Endothelial cell of umbilical vein (primary cell): ENCODE data around the gene MMS19. TPM values are rescaled to one million over a fixed set of nuclear protein-coding genes. Genes with fewer than 3 reads are reported as not detected.

ENCODE experiments used
- BruUV-seq: library from RNA; stranded (reverse); fragments of 400-500 nt; replicated peaks from 2 replicates; lab custom pipeline; 2021; lab: Mats Ljungman, UMichigan
- CTCF ChIA-PET: fragments of 300-600, 350-600 bp; sonication (Branson Sonifier 250); formaldehyde crosslinking; loops from one replicate; lab custom pipeline; 2021; ENCODE audit warnings: antibody characterized with exemption, inconsistent platforms; lab: Charles Lee
- POLR2A ChIA-PET: fragments of 300-600, 350-600 bp; sonication (Branson Sonifier 250); formaldehyde crosslinking; loops from one replicate; lab custom pipeline; 2021; ENCODE audit warnings: antibody characterized with exemption, inconsistent platforms; lab: Charles Lee
- DNase-seq: peaks from one replicate; pipeline ENCODE4 v3.0.0-alpha.2; 2011; ENCODE audit warnings: low read depth, low spot score
- FAIRE-seq: peaks from 2 replicates; lab custom pipeline; 2011; peaks lifted over from hg19 to GRCh38; lab: Jason Lieb, UNC
- H2AFZ ChIP-seq: 2 replicates; pipeline ENCODE4 v1.6.0; 2012; ENCODE audit warnings: low read depth, low read length, control low read depth, inconsistent platforms
- H3K27ac ChIP-seq: 2 replicates; pipeline ENCODE4 v1.5.1; 2011; ENCODE audit warnings: low read depth, mild to moderate bottlenecking, control low read depth, low read length, moderate library complexity; ENCODE audit not compliant: insufficient read depth
- H3K27me3 ChIP-seq, 2 experiments: 2 replicates each; pipeline versions ENCODE4 v1.6.0 to v1.6.1; 2011; ENCODE audit warnings: low read length in 2 of 2, mixed read lengths in 1 of 2; ENCODE audit not compliant: control insufficient read depth in 2 of 2, insufficient read depth in 2 of 2
- H3K36me3 ChIP-seq, 2 experiments: 2 replicates in 1 of 2; 3 replicates in 1 of 2; pipeline ENCODE4 v1.5.1; 2011; ENCODE audit warnings: low read length in 2 of 2, mild to moderate bottlenecking in 1 of 2, moderate library complexity in 1 of 2; ENCODE audit not compliant: control insufficient read depth in 2 of 2, insufficient read depth in 2 of 2; ENCODE audit errors: extremely low read depth in 1 of 2
- H3K4me1 ChIP-seq: 3 replicates; pipeline ENCODE4 v1.5.1; 2011; ENCODE audit warnings: mild to moderate bottlenecking, low read length; ENCODE audit not compliant: control insufficient read depth, insufficient read depth; ENCODE audit errors: extremely low read depth
- H3K4me2 ChIP-seq: 2 replicates; pipeline ENCODE4 v1.6.1; 2011; ENCODE audit warnings: low read length, control low read depth, mixed read lengths; ENCODE audit not compliant: insufficient read depth
- H3K4me3 ChIP-seq, 3 experiments: fragments of 200-600 bp in 1 of 3; sonication (generic), shearing (Covaris generic) in 1 of 3; replicated peaks in 1 of 3; 2 replicates each; pipeline ENCODE4 v1.5.1; 2011 to 2016; ENCODE audit warnings: control low read depth in 3 of 3, low read length in 3 of 3, mild to moderate bottlenecking in 2 of 3, inconsistent platforms in 1 of 3, low read depth in 1 of 3, moderate library complexity in 1 of 3; ENCODE audit not compliant: insufficient read depth in 1 of 3
- H3K79me2 ChIP-seq: 2 replicates; pipeline ENCODE4 v1.6.0; 2012; ENCODE audit warnings: low read length, inconsistent platforms; ENCODE audit not compliant: control insufficient read depth, insufficient read depth
- H3K9ac ChIP-seq: replicated peaks from 2 replicates; pipeline ENCODE3; 2011; ENCODE audit warnings: low read length, control low read depth; ENCODE audit not compliant: insufficient read depth; ENCODE audit errors: extremely low read depth
- H3K9me1 ChIP-seq: replicated peaks from 3 replicates; pipeline ENCODE4 v1.6.0; 2011; ENCODE audit warnings: mild to moderate bottlenecking, low read length; ENCODE audit not compliant: control insufficient read depth, insufficient read depth; ENCODE audit errors: extremely low read depth
- H3K9me3 ChIP-seq: replicated peaks from 2 replicates; pipeline ENCODE4 v1.5.1; 2012; ENCODE audit warnings: low read length, inconsistent platforms; ENCODE audit not compliant: control insufficient read depth, insufficient read depth
- H4K20me1 ChIP-seq: replicated peaks from 2 replicates; pipeline ENCODE3; 2011; ENCODE audit warnings: mild to moderate bottlenecking, low read length; ENCODE audit not compliant: control insufficient read depth, insufficient read depth; ENCODE audit errors: extremely low read depth
- EZH2 ChIP-seq: IDR thresholded peaks from 2 replicates; pipeline ENCODE4 v1.6.1; 2012; ENCODE audit warnings: borderline replicate concordance, low read depth, mild to moderate bottlenecking, moderate library complexity, low read length, inconsistent platforms; ENCODE audit not compliant: severe bottlenecking
- FOS ChIP-seq: IDR thresholded peaks from 2 replicates; pipeline ENCODE4 v1.6.1; 2011; ENCODE audit warnings: mild to moderate bottlenecking, low read length, moderate library complexity, borderline replicate concordance; ENCODE audit not compliant: insufficient read depth
- GATA2 ChIP-seq: IDR thresholded peaks from 2 replicates; pipeline ENCODE4 v1.7.0; 2011; ENCODE audit warnings: low read depth, mild to moderate bottlenecking, moderate library complexity, mixed read lengths, low read length; ENCODE audit not compliant: insufficient read length, insufficient read depth
- JUN ChIP-seq: IDR thresholded peaks from 2 replicates; pipeline ENCODE4 v1.6.1; 2011; ENCODE audit warnings: borderline replicate concordance, low read depth; ENCODE audit not compliant: insufficient read length, insufficient read depth
- MYC ChIP-seq: IDR thresholded peaks from one replicate; pipeline ENCODE4 v1.6.1; 2011; ENCODE audit warnings: mild to moderate bottlenecking, low read depth, low read length
- dilution Hi-C: fragments of 300-500 bp; cut with MboI; formaldehyde crosslinking; loops from one replicate; pipeline ENCODE4 v1.15.0; 2019; ENCODE audit warnings: low sequenced_read_pairs; ENCODE audit not compliant: extremely low pct_ligation_motif_present
- intact Hi-C: fragments of 100-400 bp; cut with micrococcal nuclease; formaldehyde crosslinking; loops from one replicate; pipeline ENCODE4 v1.10.0; 2022
- polyA plus RNA-seq, 4 experiments: library from polyadenylated mRNA; depleted of rRNA in 3 of 4; stranded (reverse) in 3 of 4; unstranded in 1 of 4; fragments of >200 nt; gene quantifications; 2 replicates each; pipeline versions ENCODE4 v1.2.1 to v1.2.3, GENCODE V29; 2011 to 2012; ENCODE audit warnings: missing spikeins in 1 of 4
- total RNA-seq: library from RNA; stranded (reverse); gene quantifications from 2 replicates; pipeline ENCODE4 v1.2.3, GENCODE V29; 2021
- TF ChIP-seq, protein P1 (sequence below): IDR thresholded peaks from 2 replicates; pipeline ENCODE4 v1.6.1; 2011; ENCODE audit not compliant: insufficient read depth, insufficient read length
- TF ChIP-seq, protein P2 (sequence below), 2 donors: IDR thresholded peaks; 1 replicate in 1 of 2; 2 replicates in 1 of 2; pipeline ENCODE4 v1.5.1; 2011; ENCODE audit warnings: low read length in 2 of 2, mild to moderate bottlenecking in 2 of 2, moderate library complexity in 2 of 2, control low read depth in 1 of 2, inconsistent platforms in 1 of 2, low read depth in 1 of 2; ENCODE audit not compliant: insufficient read depth in 1 of 2; ENCODE audit errors: extremely low read depth in 1 of 2

MMS19 gene
- total and polyA plus RNA-seq, 2 donors (not counting 3 experiments of a cell fraction or from before 2014, with no cell fraction given), result 95.2 to 123 TPM

DNA sequence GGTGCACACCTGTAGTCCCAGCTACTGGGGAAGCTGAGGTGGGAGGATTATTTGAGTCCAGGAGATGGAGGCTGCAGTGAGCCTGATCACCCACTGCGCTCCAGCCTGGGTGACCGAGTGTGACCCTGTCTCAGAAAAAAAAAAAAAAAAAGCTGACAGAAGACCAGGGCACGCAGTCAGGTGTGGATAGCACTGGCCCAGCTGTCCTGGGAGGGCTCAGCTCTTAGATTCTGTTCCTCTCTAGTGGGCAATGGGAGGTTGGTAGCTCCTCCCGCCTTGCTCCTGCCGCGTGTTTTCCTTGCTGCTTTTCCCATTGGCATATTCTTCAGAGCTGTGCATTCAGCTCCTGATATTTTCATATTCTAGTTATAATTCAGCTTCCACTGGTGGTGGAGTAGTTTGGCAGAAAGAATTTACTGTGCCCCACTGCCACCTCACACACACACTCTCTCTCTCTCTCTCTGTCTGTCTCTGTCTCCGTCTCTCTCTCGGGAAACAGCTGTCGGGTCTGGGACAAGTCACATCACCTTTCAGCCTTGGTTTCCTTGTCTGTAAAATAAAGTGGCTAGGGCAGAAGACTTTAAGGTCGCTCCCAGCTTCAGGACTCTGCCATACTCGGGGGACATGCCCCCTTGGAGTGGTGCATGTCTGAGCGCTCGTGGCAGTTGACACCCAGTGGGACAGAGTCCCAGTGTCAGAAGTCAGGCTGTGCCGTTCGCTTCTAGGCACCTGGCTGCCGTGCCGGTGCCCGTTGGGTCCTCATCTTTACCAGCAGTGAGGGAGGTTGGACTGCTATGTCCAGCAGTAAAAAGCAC lies 48.4 kb upstream of the MMS19 start:
- Histone ChIP-seq H3K27ac (no peak overlapping the region), H3K4me3 (no peak overlapping the region), H3K36me3 (peaks cover 0 to 2% of the 10 kb centered on the region in 2 experiments), H3K4me2 (no peak overlapping the region), H3K9me3 (no peaks in the 10 kb centered on the region), H4K20me1 (no peaks in the 10 kb centered on the region), H2AFZ (no peak overlapping the region), H3K4me1 (peaks cover 35% of the 10 kb centered on the region), H3K9ac (no peak overlapping the region), H3K79me2 (no peaks in the 10 kb centered on the region), H3K9me1 (no peaks in the 10 kb centered on the region), H3K27me3 (no peaks in the 10 kb centered on the region)
- BruUV-seq, result no TSS peak
- intact Hi-C loops, result no loop called here
- peak; percentile 26 for FAIRE-seq
- dilution Hi-C loops, result no loop called here
- CTCF ChIA-PET, result interaction anchor here (1.1 to 2.3 kb wide), 4 partner anchors 12 to 80 kb away, joined by 3 to 18 read pairs (median 4); no protein-coding TSS in a partner anchor
- POLR2A ChIA-PET, result no interaction called here
- peak; percentile 32 for DNase-seq
- TF ChIP-seq JUN, result no peak
- TF ChIP-seq, protein P1, sequence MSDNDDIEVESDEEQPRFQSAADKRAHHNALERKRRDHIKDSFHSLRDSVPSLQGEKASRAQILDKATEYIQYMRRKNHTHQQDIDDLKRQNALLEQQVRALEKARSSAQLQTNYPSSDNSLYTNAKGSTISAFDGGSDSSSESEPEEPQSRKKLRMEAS, result no peak
- no peak for TF ChIP-seq FOS
- no peak for TF ChIP-seq EZH2
- TF ChIP-seq, protein P2, sequence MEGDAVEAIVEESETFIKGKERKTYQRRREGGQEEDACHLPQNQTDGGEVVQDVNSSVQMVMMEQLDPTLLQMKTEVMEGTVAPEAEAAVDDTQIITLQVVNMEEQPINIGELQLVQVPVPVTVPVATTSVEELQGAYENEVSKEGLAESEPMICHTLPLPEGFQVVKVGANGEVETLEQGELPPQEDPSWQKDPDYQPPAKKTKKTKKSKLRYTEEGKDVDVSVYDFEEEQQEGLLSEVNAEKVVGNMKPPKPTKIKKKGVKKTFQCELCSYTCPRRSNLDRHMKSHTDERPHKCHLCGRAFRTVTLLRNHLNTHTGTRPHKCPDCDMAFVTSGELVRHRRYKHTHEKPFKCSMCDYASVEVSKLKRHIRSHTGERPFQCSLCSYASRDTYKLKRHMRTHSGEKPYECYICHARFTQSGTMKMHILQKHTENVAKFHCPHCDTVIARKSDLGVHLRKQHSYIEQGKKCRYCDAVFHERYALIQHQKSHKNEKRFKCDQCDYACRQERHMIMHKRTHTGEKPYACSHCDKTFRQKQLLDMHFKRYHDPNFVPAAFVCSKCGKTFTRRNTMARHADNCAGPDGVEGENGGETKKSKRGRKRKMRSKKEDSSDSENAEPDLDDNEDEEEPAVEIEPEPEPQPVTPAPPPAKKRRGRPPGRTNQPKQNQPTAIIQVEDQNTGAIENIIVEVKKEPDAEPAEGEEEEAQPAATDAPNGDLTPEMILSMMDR (IDR thresholded peaks at IDR 0.05; ENCODE audit: extremely low read depth in 1 of 2, insufficient read depth in 1 of 2, low read depth in 1 of 2, low read length in 2 of 2), result no peak
- TF ChIP-seq GATA2, result no peak
- no peak for TF ChIP-seq MYC
